NCI-H1930 (cell line): ENCODE results near the gene PATE2.

Experiments used
- DNase-seq, 2 experiments: peaks; one replicate each; lab custom pipeline; 2025; lab: John Stamatoyannopoulos, UW

PATE2 gene

DNA sequence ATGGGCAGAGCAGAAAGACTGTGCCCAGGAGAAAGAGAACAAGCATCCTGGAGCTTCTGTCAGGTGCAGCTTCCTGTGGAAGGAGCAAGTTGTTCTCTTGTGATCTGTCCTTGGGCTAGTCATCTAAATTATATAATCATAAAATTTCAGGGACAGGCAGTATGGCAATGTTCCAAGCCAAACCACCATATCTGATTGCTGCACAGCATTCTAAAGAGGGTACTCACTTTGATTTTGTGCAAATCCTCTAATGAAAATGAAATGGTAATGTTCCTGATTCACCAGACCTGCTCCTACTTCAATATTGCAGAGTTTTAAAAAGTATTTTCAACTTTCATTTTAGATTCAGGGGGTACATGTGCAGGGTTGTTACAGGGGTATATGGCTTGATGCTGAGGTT is at the start of gene PATE2:
Gene PATE2, minus strand, starts transcription at position 101 of the 400 bp plus-strand sequence. Its CDS starts 55 bp downstream, at position 46.
- DNase-seq: no peak

- no peak for DNase-seq
Measured at GRCh38 chr11:125807909-125808308, 29.3 kb upstream of the PATE2 start.

- DNase-seq: no peak
Measured at GRCh38 chr11:125802387-125802786, 23.8 kb upstream of the PATE2 start.

- DNase-seq: no peak
Measured at GRCh38 chr11:125799808-125800207, 21.2 kb upstream of the PATE2 start.

DNA sequence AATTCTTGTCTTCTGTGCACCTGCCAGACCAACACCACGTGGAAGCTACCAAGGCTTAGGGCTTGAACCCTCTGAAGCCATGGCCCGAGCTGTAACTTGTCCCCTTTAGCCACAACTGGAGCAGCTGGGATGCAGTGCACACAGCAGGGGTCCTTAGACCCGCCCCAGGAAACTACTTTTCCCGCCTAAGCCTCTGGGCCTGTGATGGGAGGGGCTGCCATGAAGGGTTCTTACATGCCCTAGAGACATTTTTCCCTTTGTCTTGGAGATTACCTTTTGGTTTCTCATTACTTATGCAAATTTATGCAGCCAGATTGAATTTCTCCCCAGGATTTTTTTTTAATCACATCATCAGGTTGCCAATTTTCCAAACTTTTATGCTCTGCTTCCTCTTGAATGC is 19.0 kb upstream of the PATE2 start:
- no peak for DNase-seq

DNA sequence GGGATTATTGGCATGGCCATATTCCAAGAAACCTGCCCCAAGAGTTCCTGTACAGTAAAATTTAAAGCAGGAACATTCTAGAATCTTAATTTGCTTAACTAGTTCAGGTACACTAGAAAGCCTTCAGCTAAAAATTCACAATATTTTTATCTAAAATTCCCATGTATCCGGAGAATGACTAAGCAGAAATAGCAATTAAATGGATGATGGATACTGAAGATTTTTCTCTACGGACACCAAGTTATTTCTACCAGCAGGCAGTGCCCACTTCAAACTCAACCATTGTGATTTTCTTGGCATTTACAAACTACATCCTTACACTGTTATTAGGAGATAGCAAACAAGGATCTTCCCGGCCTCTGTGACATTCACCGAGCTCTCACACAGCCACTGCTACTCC is 12.2 kb upstream of the PATE2 start:
- no peak for DNase-seq

GRCh38 chr11:125787827-125788226 is 9.2 kb upstream of the PATE2 start, which contains the start of gene PATE3:
Gene PATE3 (plus strand): TSS chr11:125788127. CDS start chr11:125788152, 25 bp downstream.
- no peak for DNase-seq

DNA sequence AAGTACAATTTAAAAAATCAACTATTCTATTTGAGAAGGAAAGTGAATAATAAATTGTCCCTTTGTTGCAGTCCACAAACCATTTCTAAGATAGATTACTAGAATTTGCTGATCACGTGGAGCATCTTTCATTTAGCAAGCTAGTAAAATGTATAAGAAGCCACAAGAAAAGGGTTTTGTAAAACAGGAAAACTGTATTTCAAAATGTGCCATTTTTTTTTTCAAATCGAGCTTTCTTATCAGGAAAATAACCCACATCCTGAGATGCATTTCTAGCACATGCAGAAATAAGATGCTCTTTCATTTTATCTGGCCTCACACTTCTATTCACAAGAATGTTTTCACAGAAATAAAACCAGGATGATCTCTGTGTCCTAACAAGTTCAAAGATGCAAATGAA is 6.0 kb upstream of the PATE2 start:
- no peak for DNase-seq

GRCh38 chr11:125777309-125777708 is 1.3 kb downstream of the PATE2 start:
- DNase-seq: no peak

GRCh38 chr11:125773516-125773915 is 5.1 kb downstream of the PATE2 start:
- DNase-seq: no peak

DNA sequence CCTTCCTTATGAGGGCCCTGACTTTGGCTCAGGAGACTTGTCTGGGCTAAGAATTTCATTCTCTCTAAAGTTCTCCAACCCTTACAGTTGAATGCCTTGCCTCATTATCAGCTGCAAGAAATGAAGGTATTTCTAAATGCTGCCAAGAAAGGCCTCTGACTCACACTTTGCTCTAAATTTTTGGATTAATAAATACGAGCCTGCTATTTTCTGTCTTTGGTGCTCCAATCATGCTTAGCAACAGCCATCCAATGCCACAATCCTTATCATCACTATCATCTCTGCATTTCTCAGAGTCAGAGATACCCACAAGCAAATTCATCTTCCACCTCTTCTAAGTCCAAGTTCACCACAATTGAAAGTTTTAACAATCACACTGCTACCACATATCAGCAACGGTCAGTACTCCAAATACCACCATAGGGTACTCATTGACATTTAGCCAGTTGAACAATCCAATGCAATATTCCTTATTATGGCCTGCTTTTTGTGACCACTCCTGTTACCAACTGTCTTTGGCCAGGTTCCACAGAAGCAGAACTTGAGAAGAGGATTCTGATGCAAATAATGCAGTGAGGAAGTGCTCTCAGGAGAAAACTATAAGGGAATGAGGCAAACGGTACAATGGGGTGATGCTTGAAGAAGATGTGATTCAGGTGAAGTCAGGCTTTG is 5.7 kb downstream of the PATE2 start:
- no peak for DNase-seq

DNA sequence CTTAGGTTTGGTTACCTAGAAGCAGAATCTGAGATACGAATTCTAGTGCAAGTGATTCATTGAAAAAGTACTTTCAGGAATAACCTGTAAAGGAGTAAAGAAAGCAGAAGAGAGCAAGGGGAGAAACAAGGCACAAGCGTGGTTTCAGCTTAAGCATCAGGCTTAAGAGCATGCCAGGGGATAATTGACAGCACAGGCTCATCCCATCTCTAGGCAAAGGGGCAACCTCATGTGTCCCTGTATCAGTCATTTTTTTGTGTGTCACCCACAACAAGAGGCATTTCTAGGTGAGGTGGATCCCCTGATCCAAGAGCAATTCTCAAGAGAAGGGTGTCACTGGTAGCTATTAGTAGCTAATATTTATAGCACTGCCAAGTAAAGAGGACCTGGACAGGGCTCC is 8.0 kb downstream of the PATE2 start:
- DNase-seq: no peak

- no peak for DNase-seq
Measured at GRCh38 chr11:125768336-125769046, 10.1 kb downstream of the PATE2 start.

- DNase-seq: no peak
Measured at GRCh38 chr11:125766251-125766650, 12.4 kb downstream of the PATE2 start.

DNA sequence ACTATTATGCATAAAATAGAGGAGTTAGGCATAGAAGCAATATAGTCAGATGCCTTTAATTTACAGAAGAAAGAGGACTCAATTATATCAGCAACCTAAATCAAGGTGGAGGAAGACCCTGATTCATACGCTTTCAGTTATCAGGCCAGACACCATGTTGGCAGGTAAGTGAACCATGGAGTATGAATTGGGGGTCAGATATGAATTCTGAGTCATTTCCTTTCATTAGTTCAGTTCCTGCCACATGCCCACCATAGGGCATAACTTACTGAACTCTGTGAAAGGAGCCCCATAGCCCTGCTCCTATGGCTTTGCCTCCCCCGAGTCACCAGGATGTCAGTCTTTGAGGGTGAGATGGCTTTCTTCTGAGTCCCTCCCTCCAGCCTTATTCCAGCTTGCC is 15.1 kb downstream of the PATE2 start:
- no peak for DNase-seq

DNA sequence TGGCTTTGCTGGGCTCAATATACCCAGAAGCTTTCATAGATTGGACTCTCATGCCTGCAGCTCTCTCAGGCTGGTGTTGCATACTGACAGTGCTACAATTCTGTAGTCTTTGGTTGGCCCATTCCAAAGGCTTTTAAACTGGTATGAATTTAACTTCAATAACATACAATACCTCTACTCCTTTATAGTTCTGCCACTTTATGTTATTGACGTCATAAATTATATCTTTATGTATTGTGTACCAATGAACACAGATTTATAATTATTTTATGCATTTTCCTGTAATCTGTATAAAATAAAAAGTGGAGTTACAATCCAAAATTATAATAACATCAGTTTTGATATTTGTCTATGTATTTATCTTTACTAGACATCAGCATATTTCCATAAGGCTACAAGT is 16.2 kb downstream of the PATE2 start:
- DNase-seq: no peak

- no peak for DNase-seq
Measured at GRCh38 chr11:125756050-125756449, 22.6 kb downstream of the PATE2 start.

- DNase-seq: no peak
Measured at GRCh38 chr11:125750629-125751028, 28.0 kb downstream of the PATE2 start.

- no peak for DNase-seq
Measured at GRCh38 chr11:125745979-125746378, 32.6 kb downstream of the PATE2 start, which contains the start of gene PATE1. Gene PATE1 (plus strand): TSS chr11:125746279. CDS start chr11:125746305, 26 bp downstream.

- DNase-seq: no peak
Measured at GRCh38 chr11:125743681-125744080, 34.9 kb downstream of the PATE2 start.

DNA sequence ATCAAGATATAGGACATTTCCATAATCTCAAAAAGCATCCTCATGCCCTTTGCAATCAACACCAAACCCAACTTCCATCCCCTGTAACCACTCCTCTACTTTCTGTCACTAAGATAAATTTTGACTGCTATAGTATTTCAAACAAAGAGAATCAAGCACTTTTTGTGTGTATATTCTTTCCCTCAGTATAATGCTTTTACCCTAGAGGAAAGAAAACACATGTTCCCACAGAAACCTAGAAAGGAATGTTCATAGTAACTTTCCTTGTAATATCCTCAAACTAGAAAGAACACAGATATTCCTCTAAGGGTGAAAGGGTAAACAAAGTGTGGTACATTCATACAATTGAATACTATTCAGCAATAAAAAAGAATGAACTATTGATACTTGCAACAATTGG is 38.0 kb downstream of the PATE2 start:
- no peak for DNase-seq

DNA sequence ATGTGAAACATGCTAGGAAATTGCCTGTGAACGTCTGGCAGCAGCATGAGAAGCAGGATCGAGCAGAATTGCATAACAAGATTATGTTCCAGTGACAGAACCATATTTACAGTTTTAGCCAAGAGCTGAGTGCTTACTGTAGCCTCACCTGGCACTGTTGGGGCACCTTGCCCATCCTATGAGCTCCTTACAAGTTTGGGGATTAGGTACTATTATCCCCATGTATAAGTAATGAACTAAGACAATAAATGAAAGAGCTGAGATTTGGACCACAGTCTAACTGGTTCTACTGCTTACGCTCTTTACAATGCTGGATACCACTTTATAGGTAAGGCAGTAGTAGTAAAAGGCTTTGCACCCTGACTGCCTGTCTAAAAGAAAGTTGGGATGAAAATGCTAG is 49.7 kb downstream of the PATE2 start:
- no peak for DNase-seq
